Kidney epithelial cell (primary cell): Measurements from ENCODE around the gene ALKBH3. TPM values are rescaled to one million over a fixed set of nuclear protein-coding genes. Genes with fewer than 3 reads are reported as not detected.

Source experiments
- DNase-seq: peaks from one replicate; pipeline ENCODE4 v3.0.0-alpha.2; 2010; ENCODE audit warnings: low read depth
- H3K27me3 ChIP-seq: 2 replicates; pipeline ENCODE4 v1.6.0; 2011; ENCODE audit warnings: low read length; ENCODE audit not compliant: control insufficient read depth, insufficient read depth
- H3K36me3 ChIP-seq: 2 replicates; pipeline ENCODE4 v1.5.1; 2011; ENCODE audit warnings: low read length; ENCODE audit not compliant: control insufficient read depth, insufficient read depth
- H3K4me3 ChIP-seq: 2 replicates; pipeline ENCODE4 v1.5.1; 2011; ENCODE audit warnings: low read depth, mild to moderate bottlenecking, control low read depth, low read length
- CTCF ChIP-seq: IDR thresholded peaks from 2 replicates; pipeline ENCODE4 v1.5.1; 2011; ENCODE audit warnings: mild to moderate bottlenecking, moderate library complexity, low read length, control low read depth, inconsistent platforms; ENCODE audit not compliant: insufficient read depth, poor library complexity, severe bottlenecking
- total RNA-seq: library from RNA; depleted of rRNA; stranded (reverse); fragments of >200 nt; gene quantifications from 2 replicates; pipeline ENCODE4 v1.2.3, GENCODE V29; 2015

ALKBH3 gene
- total RNA-seq, 1 donor from 2014 or later: 48.0 TPM

GRCh38 chr11:43934601-43935423 is 54.2 kb downstream of the ALKBH3 start:
- DNase-seq: no peak
- no peaks in the 10 kb centered on the region for H3K27me3 ChIP-seq
- no peaks in the 10 kb centered on the region for H3K36me3 ChIP-seq
- TF ChIP-seq CTCF: no peak
- H3K4me3 ChIP-seq: no peak overlapping the region

DNA sequence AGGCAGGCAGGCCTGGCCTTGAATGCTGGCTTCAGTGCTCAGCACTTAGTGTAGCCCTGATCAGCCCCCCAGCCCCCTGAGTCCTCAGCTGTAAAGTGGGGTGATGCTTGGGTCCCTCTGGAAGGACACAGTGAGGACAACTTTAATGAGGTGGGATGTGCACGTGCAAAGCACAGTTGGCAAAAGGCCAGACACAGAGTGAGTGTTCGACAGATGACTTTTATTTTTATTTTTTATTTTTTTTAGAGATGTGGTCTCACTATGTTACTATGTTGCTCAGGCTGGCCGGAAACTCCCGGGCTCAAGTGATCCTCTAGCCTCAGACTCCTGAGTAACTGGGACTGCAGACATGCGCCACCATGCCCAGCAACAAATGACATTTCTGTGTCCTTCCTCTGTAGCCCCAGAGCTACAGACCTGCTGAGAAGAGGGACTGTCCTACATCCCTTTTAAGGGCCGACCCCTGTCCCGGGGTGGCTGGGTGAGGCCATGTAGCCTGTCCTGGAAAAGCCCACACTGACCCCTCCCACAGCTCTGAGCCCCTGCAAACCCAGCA is 54.9 kb downstream of the ALKBH3 start:
- Histone ChIP-seq H3K27me3 (no peaks in the 10 kb centered on the region), H3K4me3 (no peak overlapping the region), H3K36me3 (no peaks in the 10 kb centered on the region)
- no peak for TF ChIP-seq CTCF
- no peak for DNase-seq

- H3K36me3 ChIP-seq: no peaks in the 10 kb centered on the region
- DNase-seq: no peak
- peaks cover 5% of the 10 kb centered on the region for H3K27me3 ChIP-seq
- no peak for TF ChIP-seq CTCF
- no peak overlapping the region for H3K4me3 ChIP-seq
These were observed 55.4 kb downstream of the ALKBH3 start for GRCh38 chr11:43936076-43936475.

DNA sequence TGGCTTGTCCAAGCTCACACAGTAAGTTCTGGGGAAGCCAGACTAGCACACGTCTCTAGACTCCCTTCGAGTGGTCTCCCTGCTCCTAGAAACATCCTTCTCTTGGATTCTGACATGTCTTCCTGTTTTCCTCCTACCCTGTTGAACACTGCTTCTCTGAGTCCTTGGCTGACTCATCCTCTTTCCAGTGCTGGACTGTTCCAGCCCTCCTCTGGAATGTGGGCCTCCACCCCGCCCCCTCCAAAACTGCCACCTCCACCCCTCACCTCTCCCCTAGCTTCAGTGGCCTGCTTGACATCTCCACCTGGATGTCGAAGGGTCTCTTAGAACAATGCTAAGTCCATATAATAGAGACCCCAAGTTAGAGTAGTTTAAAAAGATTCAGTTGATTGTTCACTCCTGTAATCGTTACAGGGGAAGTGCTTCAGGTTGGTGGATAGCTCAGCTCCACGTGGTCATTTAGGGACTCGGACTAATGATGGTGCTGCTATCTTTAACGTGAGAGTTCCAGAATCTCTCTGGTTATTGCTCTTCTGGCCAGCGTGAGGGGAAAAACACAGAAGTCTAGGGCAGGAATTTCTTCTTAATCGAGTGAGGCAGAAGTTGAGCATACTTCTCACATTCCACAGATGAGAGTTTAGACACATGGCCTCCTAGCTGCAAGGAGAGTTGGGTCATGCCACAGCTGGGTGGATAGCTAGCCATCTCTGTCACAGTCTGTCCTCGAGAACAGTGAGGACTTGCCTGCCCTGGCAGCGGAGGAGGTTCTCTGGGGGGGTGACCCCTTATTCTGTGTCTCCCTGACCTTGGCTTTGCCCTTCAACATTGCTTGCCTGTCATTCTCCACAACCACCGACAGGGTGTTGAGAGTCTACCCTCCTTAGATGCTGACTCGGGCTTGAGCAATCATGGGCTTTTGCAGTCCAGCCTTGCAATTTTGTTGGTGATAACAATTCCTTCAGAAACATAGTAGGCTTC is 57.1 kb downstream of the ALKBH3 start:
- no peaks in the 10 kb centered on the region for H3K36me3 ChIP-seq
- no peak for DNase-seq
- H3K27me3 ChIP-seq: peaks cover 17% of the 10 kb centered on the region
- no peak for TF ChIP-seq CTCF
- H3K4me3 ChIP-seq: no peak overlapping the region

DNA sequence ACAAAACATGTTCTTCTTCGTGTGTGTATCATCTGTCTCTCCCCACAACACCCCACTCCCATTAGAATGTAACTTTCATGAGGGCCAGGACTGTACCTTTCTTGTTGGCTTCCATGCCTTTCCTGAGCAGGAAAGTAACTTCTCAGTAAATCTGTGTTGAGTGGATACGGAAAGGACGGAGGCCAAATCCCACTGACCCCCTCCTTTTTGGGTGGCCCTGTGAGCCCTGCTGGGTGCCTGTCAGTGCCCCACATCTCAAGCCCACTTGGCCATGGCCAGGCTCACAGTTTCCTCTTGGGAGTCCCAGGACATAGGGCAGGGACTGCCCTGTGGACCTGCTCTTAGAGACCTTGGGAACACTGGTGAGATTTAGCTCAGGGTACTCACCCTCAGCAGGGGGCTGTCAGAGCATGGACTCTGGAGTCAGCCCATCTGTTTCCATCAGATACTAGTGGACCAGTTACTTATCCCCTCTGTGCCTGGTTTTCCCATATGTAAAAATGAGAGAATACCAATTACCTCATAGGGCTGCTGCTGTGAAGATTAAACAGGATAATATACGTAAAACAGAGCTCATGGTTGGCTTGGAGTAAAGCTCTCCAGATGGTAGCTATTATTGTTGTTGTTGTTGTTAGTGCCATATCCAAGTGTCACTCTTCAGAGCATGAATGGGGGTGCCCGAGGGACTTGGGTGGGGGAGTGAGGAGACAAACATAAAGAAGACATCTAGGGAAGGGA is 60.8 kb downstream of the ALKBH3 start:
- H3K36me3 ChIP-seq: no peaks in the 10 kb centered on the region
- no peak for TF ChIP-seq CTCF
- peaks cover 47% of the 10 kb centered on the region for H3K27me3 ChIP-seq
- H3K4me3 ChIP-seq: no peak overlapping the region
- no peak for DNase-seq
